ACHN (cell line): ENCODE data around the gene ERAP2.
"Not testable (repeated sequence)": the region's sequence is repeated elsewhere in the genome, so short reads cannot be mapped to it uniquely, and the experiment has no call there.

Experiments used
- DNase-seq: peaks from one replicate; pipeline ENCODE4 v3.0.0-alpha.2; 2015
- in situ Hi-C: cut with HindIII; loops from 2 replicates; pipeline ENCODE4 v1.10.0; 2017; ENCODE audit warnings: low sequenced_read_pairs, low pct_ligation_motif_present, low pct_unique_long_range_greater_than_20kb

The ERAP2 gene

GRCh38 chr5:96876292-96876850 lies at the start of gene ERAP2:
ERAP2 (plus strand) TSS chr5:96876500; CDS start chr5:96879686, 3,186 bp downstream.
- peak; percentile 67 for DNase-seq
- in situ Hi-C loops: no loop called here

GRCh38 chr5:96829297-96829696 lies 47.0 kb upstream of the ERAP2 start:
- in situ Hi-C loops: no loop called here
- no peak for DNase-seq

GRCh38 chr5:96834016-96834415 lies 42.3 kb upstream of the ERAP2 start:
- in situ Hi-C loops: no loop called here

GRCh38 chr5:96835791-96836191 lies 40.5 kb upstream of the ERAP2 start:
- in situ Hi-C loops: no loop called here
- no peak for DNase-seq

More at GRCh38 chr5:96834016-96834415, 42.3 kb upstream of the ERAP2 start:
- DNase-seq: no peak

GRCh38 chr5:96836817-96837216 lies 39.5 kb upstream of the ERAP2 start:
- in situ Hi-C loops: no loop called here
- DNase-seq: no peak

GRCh38 chr5:96837303-96837702 lies 39.0 kb upstream of the ERAP2 start:
- DNase-seq: no peak
- in situ Hi-C loops: no loop called here

- in situ Hi-C loops: no loop called here
- DNase-seq: no peak
These were observed 37.9 kb upstream of the ERAP2 start for GRCh38 chr5:96838201-96839070.

- no peak for DNase-seq
- in situ Hi-C loops: no loop called here
These were observed 37.2 kb upstream of the ERAP2 start for GRCh38 chr5:96839071-96839592.

GRCh38 chr5:96841931-96842330 lies 34.4 kb upstream of the ERAP2 start:
- DNase-seq, in situ Hi-C loops: not testable (repeated sequence)

GRCh38 chr5:96843140-96843539 lies 33.2 kb upstream of the ERAP2 start:
- in situ Hi-C loops: no loop called here
- no peak for DNase-seq

GRCh38 chr5:96844481-96844990 lies 31.8 kb upstream of the ERAP2 start:
- in situ Hi-C loops: no loop called here
- DNase-seq: no peak

GRCh38 chr5:96851312-96852062 lies 24.8 kb upstream of the ERAP2 start:
- in situ Hi-C loops: no loop called here
- no peak for DNase-seq

GRCh38 chr5:96852759-96853158 lies 23.5 kb upstream of the ERAP2 start:
- peak; percentile 64 for DNase-seq
- in situ Hi-C loops: no loop called here

GRCh38 chr5:96854067-96854466 lies 22.2 kb upstream of the ERAP2 start:
- DNase-seq: no peak

GRCh38 chr5:96855031-96855872 lies 21.0 kb upstream of the ERAP2 start:
- DNase-seq: peak; percentile 66
- in situ Hi-C loops: no loop called here

More at GRCh38 chr5:96854067-96854466, 22.2 kb upstream of the ERAP2 start:
- in situ Hi-C loops: no loop called here

GRCh38 chr5:96856371-96856770 lies 19.9 kb upstream of the ERAP2 start:
- DNase-seq: no peak
- in situ Hi-C loops: no loop called here

GRCh38 chr5:96857454-96857853 lies 18.8 kb upstream of the ERAP2 start:
- in situ Hi-C loops: no loop called here
- no peak for DNase-seq

GRCh38 chr5:96857924-96858323 lies 18.4 kb upstream of the ERAP2 start:
- in situ Hi-C loops: no loop called here
- DNase-seq: no peak
